NCI-H1930 (cell line): ENCODE measurements around the gene AADACL2.
"Not testable (repeated sequence)": the region's sequence is repeated elsewhere in the genome, so short reads cannot be mapped to it uniquely, and the experiment has no call there.

Experiments used
- DNase-seq, 2 experiments: peaks; one replicate each; lab custom pipeline; 2025; lab: John Stamatoyannopoulos, UW

The AADACL2 gene, protein sequence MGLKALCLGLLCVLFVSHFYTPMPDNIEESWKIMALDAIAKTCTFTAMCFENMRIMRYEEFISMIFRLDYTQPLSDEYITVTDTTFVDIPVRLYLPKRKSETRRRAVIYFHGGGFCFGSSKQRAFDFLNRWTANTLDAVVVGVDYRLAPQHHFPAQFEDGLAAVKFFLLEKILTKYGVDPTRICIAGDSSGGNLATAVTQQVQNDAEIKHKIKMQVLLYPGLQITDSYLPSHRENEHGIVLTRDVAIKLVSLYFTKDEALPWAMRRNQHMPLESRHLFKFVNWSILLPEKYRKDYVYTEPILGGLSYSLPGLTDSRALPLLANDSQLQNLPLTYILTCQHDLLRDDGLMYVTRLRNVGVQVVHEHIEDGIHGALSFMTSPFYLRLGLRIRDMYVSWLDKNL

DNA sequence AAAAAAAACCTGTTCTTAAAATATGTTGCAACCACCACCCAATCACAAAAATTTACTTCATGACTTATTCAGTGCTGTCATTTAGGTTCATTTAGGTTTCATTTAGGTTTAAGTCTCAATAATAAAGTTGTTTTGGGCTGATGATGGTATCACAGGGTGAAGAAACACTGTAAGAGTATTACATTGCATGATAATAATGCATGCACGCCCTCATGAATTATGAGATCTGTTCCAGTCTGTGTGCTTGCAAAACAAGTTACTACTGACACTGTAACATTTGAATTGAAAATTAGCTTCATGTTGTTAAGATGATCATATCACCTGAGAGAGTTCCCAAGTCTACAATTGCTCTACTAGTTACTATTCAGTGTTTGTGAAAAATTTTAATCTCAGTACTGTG, at the start of gene AADACL2:
Gene AADACL2 (plus strand): TSS at position 315 of the 400 bp plus-strand sequence. CDS start 109 bp downstream, outside the sequence.
- DNase-seq: no peak

DNA sequence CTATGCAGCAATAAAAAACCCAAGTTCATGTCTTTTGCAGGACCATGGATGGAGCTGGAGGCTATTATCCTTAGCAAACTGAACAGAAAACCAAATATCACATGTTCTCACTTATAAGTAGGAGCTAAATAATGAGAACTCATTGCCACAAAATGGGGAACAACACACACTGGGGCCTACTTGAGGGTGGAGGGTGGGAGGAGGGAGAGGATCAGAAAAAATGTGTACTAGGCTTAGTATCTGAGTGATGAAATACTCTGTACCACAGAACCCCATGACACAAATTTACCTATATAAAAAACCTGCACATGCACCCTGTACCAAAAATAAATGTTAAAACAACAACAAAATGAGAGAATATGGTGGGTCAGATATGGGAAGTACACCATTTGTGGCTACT, 49.6 kb upstream of the AADACL2 start:
- DNase-seq: no peak

DNA sequence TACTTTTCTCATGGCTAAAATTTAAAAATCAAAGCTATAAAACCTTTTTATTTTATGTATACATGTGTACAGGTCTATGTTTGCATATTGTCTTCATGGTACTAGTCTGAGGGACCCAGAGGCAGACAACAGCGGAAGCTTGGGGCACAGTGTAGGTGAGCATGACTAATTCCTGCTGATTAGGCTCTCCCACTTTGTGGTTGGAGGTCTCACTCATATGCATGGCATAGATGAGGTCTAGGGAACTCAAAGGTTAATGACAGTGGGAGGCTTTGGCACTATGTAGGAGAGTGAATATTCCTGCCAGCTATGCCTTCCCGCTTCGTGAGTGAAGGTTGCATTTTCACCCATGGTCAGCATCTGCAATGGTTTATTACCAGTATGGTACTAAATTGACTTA, 47.5 kb upstream of the AADACL2 start:
- DNase-seq: no peak

DNA sequence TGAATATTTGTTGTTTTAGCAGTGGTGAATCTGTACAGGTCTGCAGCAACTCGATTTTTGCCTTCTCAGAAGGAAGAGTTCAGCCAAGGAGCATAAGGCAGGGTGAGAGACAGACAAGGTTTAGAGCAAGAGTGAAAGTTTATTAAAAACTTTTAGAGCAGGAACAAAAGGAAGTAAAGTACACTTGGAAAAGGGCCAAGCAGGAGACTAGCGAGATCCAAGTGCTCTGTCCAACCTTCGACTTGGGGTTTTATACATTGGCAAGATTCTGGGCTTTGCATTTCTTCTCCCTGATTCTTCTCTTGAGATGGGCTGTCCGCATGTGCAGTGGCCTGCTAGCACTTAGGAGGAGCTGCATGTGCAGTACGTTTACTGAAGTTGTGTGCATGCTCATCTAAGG, 46.7 kb upstream of the AADACL2 start:
- DNase-seq: no peak

DNA sequence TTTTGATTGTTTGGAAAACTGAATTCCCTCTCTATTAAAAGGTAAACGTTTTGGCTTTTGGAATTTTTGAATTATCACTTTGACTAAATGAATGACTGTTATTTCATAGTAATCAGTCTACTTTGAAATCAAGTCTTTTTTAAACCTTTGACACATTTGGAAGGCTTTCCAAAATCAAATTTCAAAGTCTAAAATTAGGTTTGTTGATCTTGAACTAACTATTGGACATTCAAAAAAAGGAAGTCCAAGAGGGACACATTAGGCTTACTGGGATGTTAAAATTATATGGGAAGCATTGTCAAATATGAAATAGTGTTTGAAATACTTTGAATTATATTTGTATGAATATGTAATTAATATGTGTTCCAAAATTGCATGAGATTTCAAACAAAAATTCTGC, 45.2 kb upstream of the AADACL2 start:
- DNase-seq: no peak

DNA sequence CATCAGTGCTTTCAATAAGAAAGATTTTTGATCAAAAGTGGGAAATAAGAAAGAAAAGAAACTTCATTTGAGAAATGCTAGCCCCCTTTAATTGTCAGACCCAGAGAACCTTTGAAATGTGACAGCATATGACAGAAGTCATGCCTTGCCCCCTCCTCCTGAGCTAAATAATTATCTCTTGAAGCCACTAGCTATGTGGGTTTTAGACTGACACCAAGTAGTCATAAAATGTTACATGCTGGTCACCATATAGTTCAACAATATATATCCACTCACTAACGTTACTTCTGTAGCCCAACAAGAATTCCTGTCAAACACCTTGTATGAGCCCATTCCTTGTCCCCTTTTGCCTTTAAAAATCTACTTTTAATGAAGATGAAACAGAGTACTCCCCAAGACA, 43.1 kb upstream of the AADACL2 start:
- DNase-seq: no peak

DNA sequence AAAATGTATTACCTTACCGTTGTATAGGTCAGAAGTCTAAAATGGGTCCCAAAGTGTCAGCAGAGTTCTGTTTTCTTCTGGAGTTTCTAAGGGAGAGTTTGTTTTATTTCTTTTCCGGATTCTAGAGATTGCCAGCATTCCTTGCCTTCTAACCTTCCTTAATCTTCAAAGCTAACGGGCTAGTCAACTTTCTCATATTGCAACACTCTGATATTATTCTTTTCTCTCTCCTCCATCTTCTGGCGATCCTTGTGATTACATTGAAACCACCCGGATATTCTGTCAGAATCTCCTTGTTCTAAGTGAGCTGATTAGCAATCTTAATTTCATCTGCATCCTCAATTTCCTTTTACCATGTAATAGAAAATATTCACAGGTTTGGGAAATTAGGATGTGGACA, 36.2 kb upstream of the AADACL2 start:
- DNase-seq: no peak

DNA sequence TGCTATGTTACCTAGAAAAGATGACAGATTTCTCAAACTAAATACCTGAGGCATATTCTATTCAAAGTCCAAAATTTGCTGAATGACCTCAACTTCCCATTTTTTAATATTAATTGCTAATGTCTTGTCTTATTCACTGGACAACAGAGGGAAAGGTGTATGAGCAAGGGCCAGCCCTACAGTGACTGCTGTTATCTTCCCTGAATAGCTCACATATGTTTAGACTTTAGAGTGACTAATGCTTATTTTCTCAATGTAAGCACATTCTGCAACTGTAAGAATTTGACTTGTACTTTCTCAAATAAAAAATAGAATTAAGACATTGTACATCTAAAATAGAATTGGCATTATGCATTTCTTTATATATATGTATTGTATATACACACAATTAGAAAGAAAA, 26.5 kb upstream of the AADACL2 start:
- DNase-seq: no peak

DNA sequence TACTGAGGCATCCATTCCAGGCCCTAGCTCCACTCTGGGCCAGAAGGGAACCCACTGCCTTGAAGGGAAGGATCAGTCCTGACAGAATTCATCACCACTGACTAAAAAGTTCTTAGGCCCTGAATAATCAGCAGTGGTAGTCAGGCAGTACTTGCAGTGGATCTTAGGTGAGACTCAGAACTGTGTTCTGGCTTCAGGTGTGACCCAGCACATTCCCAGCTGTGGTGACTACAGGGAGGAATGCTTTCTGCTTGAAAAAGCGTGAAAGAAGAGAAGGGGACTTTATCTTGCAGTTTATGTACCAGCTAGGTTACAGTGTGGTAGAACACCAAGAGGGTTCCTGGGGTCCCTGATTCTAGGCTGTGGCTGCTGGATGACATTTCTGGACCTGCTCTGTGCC, 24.9 kb upstream of the AADACL2 start:
- DNase-seq: no peak

DNA sequence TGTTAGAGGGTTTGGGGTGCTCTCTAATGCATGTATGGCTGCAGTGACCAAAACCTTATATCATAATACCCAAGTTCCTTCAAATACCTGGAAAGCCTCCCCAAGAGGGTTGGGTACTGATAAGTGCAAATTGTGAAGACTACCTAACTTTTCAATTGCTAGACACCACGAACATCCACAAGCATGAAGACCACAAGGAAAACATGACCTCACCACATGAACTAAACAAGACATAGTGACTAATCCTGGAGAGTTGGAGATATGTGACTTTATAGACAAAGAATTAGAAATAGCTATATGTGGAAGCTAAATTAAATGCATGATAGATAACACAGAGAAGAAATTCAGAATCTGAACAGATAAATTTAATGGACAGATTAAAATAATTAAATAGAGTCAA, 23.9 kb upstream of the AADACL2 start:
- no peak for DNase-seq

DNA sequence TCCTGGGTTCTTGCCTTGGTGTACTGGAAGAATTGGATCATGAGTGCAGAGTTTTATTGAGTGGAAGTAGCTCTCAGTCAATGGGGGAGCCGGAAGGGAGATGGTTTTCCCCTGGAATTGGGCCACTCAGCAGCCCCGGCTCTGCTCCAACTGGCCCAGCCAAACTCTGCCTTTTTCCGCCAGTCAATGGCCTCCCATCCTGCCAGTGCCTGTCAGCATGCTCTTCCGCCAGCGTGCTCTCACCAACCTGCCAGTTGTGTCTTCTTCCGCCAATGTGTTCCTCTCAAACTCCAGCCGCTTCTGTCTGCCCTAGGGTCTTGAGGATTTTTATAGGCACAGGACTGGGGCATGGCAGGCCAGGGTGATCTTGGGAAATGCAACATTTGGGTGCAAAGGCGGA, 12.4 kb upstream of the AADACL2 start:
- no peak for DNase-seq

DNA sequence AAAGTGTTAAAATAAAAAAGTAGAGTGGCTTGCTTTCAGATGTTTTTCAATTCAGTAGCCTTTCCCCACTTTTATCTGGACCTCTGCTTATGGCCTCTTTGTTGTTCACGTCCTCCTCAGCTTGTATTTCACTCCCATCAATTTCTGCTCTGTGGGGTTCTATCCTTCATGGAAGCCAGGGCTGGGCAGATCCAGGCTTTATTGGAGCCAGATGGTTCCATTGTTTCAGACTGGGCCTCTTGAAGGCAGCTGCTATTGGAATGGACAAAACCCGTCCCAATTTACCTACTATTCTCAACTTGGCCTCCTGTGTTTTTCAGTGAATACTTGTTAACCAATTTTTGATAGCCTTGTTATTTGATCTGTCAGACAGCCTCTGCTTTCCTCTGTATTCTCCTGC, 10.9 kb upstream of the AADACL2 start:
- DNase-seq: peak; percentile 40 to 44

DNA sequence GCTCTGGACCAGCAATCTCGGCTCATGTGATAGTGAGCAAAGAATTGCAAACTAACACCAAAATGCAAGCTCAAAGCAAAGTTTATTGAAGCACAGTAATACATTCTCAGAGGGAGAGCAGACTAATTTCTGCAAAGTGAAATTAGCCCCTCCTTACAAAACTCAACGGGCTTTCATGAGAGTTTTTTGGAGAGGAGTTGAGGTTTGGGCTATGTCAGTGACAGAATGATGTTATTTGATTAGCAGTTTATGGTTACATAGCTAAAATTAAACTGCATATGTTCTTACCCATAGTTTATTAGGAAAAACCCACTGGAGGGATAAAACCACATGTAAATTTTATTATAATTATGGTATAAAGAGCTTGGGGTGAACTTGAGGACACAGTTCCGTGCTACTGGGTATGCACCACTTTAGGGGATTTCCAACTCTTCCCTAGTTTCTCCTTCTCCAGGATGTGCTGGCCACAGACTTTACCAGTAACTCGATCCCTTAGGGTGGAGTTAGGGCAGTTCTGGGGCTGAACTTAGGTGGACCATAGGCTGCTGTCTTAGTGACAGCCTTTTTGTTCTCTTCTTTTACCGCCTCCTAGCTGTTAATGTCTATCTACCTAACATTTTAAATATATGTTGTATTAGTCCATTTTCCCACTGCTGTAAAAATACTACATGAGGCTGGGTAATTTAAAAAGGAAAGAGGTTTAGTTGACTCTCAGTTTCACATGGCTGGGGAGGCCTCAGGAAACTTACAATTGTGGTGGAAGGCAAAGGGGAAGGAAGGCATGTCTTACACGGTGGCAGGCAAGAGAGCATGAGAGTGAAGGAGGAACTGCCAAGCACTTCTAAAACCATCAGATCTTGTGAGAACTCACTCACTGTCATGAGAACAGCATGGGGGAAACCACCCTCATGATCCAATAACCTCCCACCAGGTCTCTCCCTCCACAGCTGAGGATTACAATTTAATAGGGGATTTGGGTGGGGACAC, 8.9 kb upstream of the AADACL2 start:
- DNase-seq: no peak

DNA sequence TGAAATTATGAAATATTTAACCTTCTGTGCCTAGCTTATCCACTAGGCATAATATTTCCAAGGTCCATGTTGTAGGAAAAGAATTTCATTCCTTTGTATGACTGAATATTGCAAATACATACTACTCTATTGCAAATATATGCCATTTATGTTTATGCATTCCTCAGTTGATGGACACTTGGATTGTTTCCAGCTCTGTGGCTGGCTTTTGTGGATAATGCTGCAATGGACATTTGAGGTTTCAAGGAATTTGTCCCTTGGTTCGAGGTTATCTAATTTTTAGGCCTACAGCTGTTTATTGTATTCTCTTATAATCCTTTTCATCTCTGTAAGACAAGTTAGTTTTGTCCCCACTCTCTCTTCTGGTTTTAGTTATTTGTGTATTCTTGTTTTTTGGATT, 7.7 kb upstream of the AADACL2 start:
- DNase-seq: no peak

DNA sequence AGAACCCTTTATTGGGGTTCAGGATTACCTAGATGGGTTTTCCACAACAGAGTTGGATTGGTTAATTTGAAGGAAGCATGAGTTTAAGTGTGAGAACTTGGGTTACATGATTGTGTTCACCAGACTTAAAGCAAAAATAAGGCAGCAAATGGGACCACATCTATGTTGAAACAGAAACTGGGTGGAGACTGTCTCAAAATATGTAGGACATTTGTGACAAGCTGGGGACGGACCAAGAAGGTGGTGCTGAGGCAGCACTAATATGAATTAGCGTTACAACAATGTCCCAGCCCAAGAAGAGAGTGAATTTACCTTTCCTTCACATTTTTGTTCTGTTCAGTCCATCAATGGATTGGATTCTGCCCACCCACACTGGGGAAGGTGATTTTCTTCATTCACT, 866 bp upstream of the AADACL2 start:
- no peak for DNase-seq

DNA sequence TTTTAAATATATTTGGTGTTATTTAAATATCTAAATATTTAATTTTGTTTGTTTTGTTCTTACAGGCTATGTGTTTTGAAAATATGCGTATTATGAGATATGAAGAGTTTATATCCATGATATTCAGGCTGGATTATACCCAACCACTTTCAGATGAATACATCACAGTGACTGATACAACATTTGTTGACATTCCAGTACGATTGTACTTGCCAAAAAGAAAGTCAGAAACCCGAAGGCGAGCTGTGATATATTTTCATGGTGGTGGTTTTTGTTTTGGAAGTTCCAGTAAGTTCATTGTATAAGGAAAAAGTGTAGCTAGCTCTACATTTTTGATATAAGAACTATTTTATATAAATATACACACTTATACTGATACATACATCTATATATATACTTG, 6.9 kb downstream of the AADACL2 start:
- DNase-seq: no peak

DNA sequence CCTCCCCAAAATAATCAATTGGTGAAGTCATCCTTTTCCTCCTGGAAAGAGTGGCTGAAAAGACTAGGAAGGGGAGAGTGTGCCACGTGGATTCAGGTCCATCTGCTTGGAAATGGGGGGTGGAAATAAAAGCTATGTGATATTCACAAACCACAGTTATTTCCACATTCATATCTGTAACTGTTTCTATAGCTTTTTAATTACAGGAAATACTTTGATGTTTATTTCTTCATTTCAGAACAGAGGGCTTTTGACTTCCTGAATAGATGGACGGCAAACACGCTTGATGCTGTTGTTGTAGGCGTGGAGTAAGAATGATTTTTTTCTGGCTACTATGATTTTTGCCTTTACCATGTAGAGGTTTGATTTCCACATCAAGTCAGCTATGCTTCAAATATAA, 10.1 kb downstream of the AADACL2 start:
- no peak for DNase-seq

DNA sequence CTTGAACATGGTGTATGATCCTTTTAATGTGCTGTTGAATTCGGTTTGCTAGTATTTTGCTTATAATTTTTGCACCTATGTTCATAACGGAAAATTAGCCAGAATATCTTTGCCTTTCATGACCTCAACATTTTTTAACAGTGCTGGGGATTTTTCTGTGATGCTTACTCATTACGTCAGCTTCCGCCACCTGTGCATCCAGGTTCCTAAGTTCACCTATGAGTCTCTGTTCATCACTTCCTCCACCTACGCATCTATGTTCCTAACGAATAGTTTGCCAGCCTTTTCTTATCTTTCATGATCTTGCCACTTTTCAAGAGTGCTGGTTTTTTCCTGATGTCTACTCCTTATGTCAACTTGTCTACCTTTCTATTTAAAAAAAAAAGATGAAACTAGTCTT, 16.5 kb downstream of the AADACL2 start:
- DNase-seq: no peak

DNA sequence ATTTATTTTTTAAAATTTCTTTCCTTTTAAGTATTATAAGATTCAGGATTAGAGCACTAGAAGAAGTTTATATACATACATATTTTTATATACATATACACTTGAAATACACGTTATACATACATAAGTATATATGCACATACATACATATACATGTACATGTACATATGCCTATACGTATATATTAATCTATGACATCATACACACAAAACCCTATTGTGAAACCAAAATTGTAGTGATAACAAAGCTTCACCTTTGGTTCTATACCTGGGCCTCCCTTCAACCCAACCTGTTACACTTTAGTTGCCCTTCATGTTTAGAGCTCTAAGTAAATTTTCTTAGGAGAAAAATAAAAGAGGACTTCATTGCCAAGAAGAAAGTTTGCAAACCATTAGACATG, 17.0 kb downstream of the AADACL2 start:
- no peak for DNase-seq

DNA sequence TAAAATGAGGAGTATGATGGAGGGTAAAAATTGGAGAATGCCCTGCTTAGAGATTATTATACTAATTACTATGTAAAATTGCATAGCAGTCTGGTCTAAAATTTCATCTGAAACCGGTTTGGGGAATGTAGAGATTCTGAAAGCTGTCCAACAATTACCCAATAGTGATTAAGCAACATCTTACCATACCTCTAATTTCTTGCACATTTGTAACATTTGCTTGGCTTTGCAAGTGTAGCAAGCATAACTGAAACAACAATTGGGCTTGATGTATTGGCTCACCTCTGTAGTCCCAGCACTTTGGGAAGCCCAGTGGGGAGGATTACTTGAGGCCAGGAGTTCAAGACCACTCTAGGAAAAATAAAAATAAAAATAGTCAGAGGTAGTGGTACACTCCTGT, 17.4 kb downstream of the AADACL2 start:
- DNase-seq: no peak

DNA sequence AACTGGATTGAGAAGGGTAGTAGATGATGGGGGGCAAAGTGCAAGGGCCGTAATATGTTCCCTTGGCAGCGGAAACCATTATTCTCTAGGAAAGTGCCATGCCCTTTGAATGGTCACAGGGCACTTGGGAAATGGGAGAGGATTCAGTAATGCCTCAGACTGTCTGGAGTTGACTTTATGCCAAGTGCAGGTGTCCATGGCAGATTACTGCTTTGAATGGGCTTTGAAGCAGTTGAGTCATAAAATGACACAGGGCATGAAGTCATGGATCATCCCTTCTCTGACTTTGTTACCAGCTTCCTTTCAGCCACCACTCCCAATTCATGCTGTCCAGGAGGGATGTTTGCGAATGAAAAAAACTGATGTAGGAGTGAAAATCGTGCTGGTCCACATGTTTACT, 20.1 kb downstream of the AADACL2 start:
- no peak for DNase-seq

DNA sequence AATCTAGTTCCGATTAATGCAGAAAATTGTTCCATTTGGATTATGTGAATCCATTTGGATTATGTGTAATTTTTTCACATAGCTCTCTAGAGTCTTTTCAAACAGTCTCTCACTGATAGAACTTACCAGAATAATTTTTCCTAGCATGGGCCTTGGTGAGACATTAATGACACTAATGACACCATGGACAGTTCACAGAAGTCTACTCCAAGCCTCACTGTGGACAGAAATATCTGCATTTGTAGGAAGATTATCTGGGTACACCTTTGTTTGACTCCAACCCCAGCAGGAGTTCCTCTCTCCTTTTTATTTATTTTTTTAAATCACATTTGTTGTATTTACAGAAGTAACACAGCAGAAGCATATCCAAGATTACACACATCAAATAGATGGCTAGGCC, 27.9 kb downstream of the AADACL2 start:
- no peak for DNase-seq

DNA sequence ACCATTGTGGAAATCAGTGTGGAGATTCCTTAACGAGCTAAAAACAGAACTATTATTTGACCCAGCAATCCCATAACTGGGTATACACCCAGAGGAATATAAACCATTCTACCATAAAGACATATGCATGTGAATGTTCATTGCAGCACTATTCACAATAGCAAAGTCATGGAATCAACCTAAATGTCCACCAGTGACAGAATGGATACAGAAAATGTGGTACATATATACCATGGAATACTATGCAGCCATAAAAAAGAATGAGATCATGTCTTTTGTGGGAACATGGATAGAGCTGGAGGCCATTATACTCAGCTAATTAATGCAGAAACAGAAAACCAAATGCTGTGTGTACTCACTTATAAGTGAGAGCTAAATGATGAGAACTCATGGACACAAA, 31.0 kb downstream of the AADACL2 start:
- DNase-seq: not testable (repeated sequence)
